ENCODE results near the gene CARMIL1. TPM values are rescaled to one million over a fixed set of nuclear protein-coding genes. Genes with fewer than 3 reads are reported as not detected.

Gene CARMIL1
- total RNA-seq, 1 donor from 2014 or later: 19.6 TPM

DNA sequence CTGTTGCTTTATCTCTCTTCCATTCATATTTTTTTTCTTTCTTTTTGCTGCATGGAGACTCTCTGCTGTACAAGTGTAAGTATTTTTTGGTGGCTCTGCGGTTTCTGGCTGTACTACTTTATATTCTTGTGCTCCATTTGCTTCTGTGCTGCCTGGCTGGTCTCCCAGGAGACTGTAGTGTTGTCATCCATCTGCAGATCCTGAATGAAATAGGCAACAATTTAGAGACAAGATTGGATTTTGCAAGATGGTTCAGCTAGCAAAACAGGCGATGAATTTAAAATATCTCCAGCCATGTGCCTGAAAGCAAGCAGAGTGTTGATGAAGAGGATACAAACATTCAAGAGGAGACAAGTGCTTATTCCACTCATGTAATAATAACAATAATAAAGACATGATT lies 297.7 kb downstream of the CARMIL1 start:
- TF ChIP-seq POLR2AphosphoS5 (IDR thresholded peaks at IDR 0.05; ENCODE audit: insufficient read depth in 1 of 2, low read depth in 1 of 2): no peak
- TF ChIP-seq, protein P1, sequence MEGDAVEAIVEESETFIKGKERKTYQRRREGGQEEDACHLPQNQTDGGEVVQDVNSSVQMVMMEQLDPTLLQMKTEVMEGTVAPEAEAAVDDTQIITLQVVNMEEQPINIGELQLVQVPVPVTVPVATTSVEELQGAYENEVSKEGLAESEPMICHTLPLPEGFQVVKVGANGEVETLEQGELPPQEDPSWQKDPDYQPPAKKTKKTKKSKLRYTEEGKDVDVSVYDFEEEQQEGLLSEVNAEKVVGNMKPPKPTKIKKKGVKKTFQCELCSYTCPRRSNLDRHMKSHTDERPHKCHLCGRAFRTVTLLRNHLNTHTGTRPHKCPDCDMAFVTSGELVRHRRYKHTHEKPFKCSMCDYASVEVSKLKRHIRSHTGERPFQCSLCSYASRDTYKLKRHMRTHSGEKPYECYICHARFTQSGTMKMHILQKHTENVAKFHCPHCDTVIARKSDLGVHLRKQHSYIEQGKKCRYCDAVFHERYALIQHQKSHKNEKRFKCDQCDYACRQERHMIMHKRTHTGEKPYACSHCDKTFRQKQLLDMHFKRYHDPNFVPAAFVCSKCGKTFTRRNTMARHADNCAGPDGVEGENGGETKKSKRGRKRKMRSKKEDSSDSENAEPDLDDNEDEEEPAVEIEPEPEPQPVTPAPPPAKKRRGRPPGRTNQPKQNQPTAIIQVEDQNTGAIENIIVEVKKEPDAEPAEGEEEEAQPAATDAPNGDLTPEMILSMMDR (IDR thresholded peaks at IDR 0.05): no peak
- no peak for TF ChIP-seq POLR2A (IDR thresholded peaks at IDR 0.05)
- Histone ChIP-seq H3K27ac (no peak overlapping the region), H3K36me3 (no peaks in the 10 kb centered on the region), H3K4me1 (no peaks in the 10 kb centered on the region), H3K4me3 (no peak overlapping the region), H3K27me3 (no peaks in the 10 kb centered on the region), H3K9me3 (no peaks in the 10 kb centered on the region)
- intact Hi-C loops (cut with DNase I): no loop called here
- no peak for DNase-seq (ENCODE audit: extremely low spot score in 2 of 2)

DNA sequence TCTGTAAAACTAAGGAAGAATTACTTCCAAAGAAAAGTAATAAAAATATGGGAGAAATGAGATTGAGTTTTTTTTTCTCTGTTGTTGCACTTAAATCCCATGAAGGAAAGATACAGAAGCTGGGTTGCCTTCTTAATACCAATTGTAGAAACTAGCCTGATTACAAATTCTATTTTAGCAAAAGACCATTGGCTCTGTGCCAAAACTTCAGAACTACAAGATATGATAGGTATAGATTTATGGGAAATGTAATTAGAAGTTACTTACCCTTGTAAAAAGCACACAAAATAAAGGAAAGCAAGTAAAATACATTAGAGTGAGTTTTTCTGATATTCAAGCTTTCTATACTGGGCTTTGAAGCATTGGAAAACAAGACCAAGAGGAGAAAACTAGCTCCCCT lies 299.4 kb downstream of the CARMIL1 start:
- no peaks in the 10 kb centered on the region for H3K9me3 ChIP-seq
- DNase-seq (ENCODE audit: extremely low spot score in 2 of 2): no peak
- H3K4me3 ChIP-seq: no peak overlapping the region
- TF ChIP-seq, protein P1 (IDR thresholded peaks at IDR 0.05): no peak
- TF ChIP-seq POLR2A (IDR thresholded peaks at IDR 0.05) (no peak), POLR2AphosphoS5 (IDR thresholded peaks at IDR 0.05; ENCODE audit: insufficient read depth in 1 of 2, low read depth in 1 of 2) (no peak)
- no peak overlapping the region for H3K27ac ChIP-seq
- H3K36me3 ChIP-seq: no peaks in the 10 kb centered on the region
- intact Hi-C loops (cut with DNase I): no loop called here
- no peaks in the 10 kb centered on the region for H3K27me3 ChIP-seq
- H3K4me1 ChIP-seq: no peaks in the 10 kb centered on the region

DNA sequence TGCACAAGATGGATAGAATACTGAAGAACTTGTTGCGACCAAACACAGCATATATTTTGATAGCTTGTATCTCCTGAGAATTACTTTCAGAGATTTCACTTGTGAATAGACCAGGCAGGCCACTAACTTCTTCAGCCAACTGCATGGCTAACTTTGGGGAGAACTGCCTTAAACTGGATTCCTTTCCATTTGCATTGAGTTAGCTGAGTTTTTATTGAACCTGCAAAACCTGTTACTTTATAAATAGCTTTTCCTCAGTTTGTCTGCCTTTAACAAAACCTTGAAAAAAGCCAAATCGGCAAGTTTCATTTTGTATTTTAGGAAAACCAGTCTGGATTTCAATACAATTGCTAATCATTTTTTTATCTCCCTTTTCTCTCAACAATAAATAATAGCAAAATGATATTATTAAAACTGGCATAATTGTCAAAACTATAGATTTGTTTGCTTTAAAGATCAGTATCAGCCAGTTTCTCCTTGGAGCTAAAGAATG lies 300.3 kb downstream of the CARMIL1 start:
- H3K27ac ChIP-seq: no peak overlapping the region

DNA sequence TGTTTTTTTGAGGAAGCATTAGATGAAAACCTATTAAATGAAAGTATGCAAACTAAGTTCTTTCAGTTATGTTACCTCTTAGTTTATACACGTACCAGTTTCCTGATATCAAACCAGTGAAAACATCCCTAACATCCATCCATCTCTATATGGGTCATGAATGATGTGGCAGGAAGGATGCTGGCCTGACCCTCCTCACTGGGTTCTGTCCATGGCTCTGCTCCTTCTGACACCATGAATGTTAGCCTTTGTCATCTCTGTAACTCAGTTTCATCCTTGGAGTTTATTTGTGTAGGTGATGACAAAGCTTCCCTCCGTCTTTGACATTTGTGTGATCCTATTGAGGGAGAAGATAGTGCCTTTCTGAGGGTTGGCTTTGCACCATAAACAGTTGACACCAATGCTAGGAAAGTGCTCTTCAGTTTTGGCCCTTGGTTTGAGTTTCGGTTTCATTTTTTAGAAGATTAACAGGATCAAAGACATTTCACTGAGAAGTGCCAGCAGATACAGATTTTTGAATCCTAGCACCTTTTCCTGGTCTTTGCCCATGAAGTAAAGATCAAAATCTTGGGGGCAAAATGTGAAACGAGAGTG lies 300.8 kb downstream of the CARMIL1 start:
- Histone ChIP-seq H3K27me3 (no peaks in the 10 kb centered on the region), H3K27ac (no peak overlapping the region), H3K36me3 (no peaks in the 10 kb centered on the region), H3K4me1 (no peaks in the 10 kb centered on the region), H3K9me3 (no peaks in the 10 kb centered on the region), H3K4me3 (no peak overlapping the region)
- DNase-seq (ENCODE audit: extremely low spot score in 2 of 2): no peak
- intact Hi-C loops (cut with DNase I): no loop called here
- TF ChIP-seq POLR2A (IDR thresholded peaks at IDR 0.05) (no peak), POLR2AphosphoS5 (IDR thresholded peaks at IDR 0.05; ENCODE audit: insufficient read depth in 1 of 2, low read depth in 1 of 2) (no peak)
- TF ChIP-seq, protein P1 (IDR thresholded peaks at IDR 0.05): no peak

More for the DNA sequence above, 300.3 kb downstream of the CARMIL1 start:
- no peak for DNase-seq (ENCODE audit: extremely low spot score in 2 of 2)
- H3K9me3 ChIP-seq: no peaks in the 10 kb centered on the region
- no peaks in the 10 kb centered on the region for H3K4me1 ChIP-seq
- H3K36me3 ChIP-seq: no peaks in the 10 kb centered on the region
- no peaks in the 10 kb centered on the region for H3K27me3 ChIP-seq
- TF ChIP-seq, protein P1 (IDR thresholded peaks at IDR 0.05): no peak
- TF ChIP-seq POLR2A (IDR thresholded peaks at IDR 0.05): no peak
- TF ChIP-seq POLR2AphosphoS5 (IDR thresholded peaks at IDR 0.05; ENCODE audit: insufficient read depth in 1 of 2, low read depth in 1 of 2): no peak
- H3K4me3 ChIP-seq: no peak overlapping the region
- intact Hi-C loops (cut with DNase I): no loop called here

DNA sequence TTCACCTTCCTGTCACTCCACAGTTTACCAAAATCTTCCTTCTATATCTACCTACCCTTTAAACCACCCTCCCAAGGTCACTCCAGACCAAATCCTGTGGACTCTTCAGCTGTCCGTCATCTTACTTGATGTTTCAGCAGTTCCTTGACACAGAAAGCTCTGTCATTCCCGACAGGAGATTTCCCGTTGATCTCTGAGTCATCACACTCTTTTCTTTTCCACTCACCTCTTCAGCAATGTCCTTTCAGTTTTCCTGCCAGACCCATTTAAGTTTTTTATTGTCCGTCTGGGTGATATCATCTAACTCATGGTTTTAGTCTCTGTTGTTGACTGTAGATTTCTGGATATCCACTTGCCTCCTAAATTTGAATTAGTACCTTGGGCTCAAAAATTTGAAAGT lies 302.9 kb downstream of the CARMIL1 start:
- H3K4me1 ChIP-seq: no peaks in the 10 kb centered on the region
- H3K27me3 ChIP-seq: no peaks in the 10 kb centered on the region
- no peak overlapping the region for H3K27ac ChIP-seq
- no peaks in the 10 kb centered on the region for H3K36me3 ChIP-seq
- TF ChIP-seq POLR2A (IDR thresholded peaks at IDR 0.05): no peak
- TF ChIP-seq, protein P1 (IDR thresholded peaks at IDR 0.05): no peak
- no peak for TF ChIP-seq POLR2AphosphoS5 (IDR thresholded peaks at IDR 0.05; ENCODE audit: insufficient read depth in 1 of 2, low read depth in 1 of 2)
- intact Hi-C loops (cut with DNase I): no loop called here
- DNase-seq (ENCODE audit: extremely low spot score in 2 of 2): no peak
- no peak overlapping the region for H3K4me3 ChIP-seq
- H3K9me3 ChIP-seq: no peaks in the 10 kb centered on the region
